PC-9 (cell line): ENCODE results near the gene GCH1.

ENCODE experiments used
- CTCF ChIP-seq: fragments of 200-600 bp; sonication (generic); conservative IDR thresholded peaks from 2 replicates; pipeline ENCODE4 v1.6.1; 2017; ENCODE audit warnings: mixed run types, antibody characterized with exemption, mild to moderate bottlenecking, moderate library complexity
- EZH2 ChIP-seq: fragments of 200-600 bp; sonication (generic); IDR thresholded peaks from 2 replicates; pipeline ENCODE4 v1.8.0; 2017; ENCODE audit warnings: antibody characterized with exemption, low read depth

GRCh38 chr14:54891471-54892245 is 11.0 kb downstream of the GCH1 start:
- TF ChIP-seq CTCF (no peak), EZH2 (no peak)
